Natural killer cell (primary cell): ENCODE measurements around the gene DSCAML1. TPM values are rescaled to one million over a fixed set of nuclear protein-coding genes. Genes with fewer than 3 reads are reported as not detected.

Source experiments
- ATAC-seq, 3 donors: fragments of 150-1000 bp in 2 of 3; fragments of 200-7000 bp in 1 of 3; cut with Tn5 transposase; 1 replicate in 1 of 3; 2 replicates in 2 of 3; pipeline ENCODE4 v1.10.0; 2021; ENCODE audit warnings: mild to moderate bottlenecking in 2 of 3, moderate library complexity in 2 of 3
- DNase-seq, 2 donors: peaks; one replicate each; pipeline versions ENCODE4 v3.0.0 to v3.0.0-alpha.2; 2013 to 2021; ENCODE audit warnings: mixed read lengths in 1 of 2
- H3K27ac ChIP-seq: one replicate; pipeline ENCODE4 v1.5.1; 2013; ENCODE audit warnings: mild to moderate bottlenecking, low read length
- H3K27me3 ChIP-seq: one replicate; pipeline ENCODE4 v1.6.1; 2013; ENCODE audit warnings: low read length; ENCODE audit not compliant: control insufficient read depth, insufficient read depth
- H3K36me3 ChIP-seq: one replicate; pipeline ENCODE4 v1.6.1; 2013; ENCODE audit warnings: low read length; ENCODE audit not compliant: control insufficient read depth, insufficient read depth
- H3K4me1 ChIP-seq: one replicate; pipeline ENCODE4 v1.6.1; 2013; ENCODE audit warnings: low read length; ENCODE audit not compliant: control insufficient read depth, insufficient read depth
- H3K4me3 ChIP-seq: one replicate; pipeline ENCODE4 v1.5.1; 2013; ENCODE audit warnings: low read length
- H3K9me3 ChIP-seq: one replicate; pipeline ENCODE4 v1.6.1; 2013; ENCODE audit warnings: low read length; ENCODE audit not compliant: control insufficient read depth, insufficient read depth
- H3K27ac Mint-ChIP-seq, 2 donors: one replicate each; pipeline ENCODE4 v1.8.0; 2022; ENCODE audit warnings: mild to moderate bottlenecking in 2 of 2, mixed read lengths in 2 of 2, moderate library complexity in 1 of 2
- H3K27me3 Mint-ChIP-seq, 2 donors: one replicate each; pipeline ENCODE4 v1.8.0; 2022; ENCODE audit warnings: low read depth in 2 of 2, mixed read lengths in 2 of 2
- H3K36me3 Mint-ChIP-seq: one replicate; pipeline ENCODE4 v1.8.0; 2022; ENCODE audit warnings: mixed read lengths
- H3K4me1 Mint-ChIP-seq, 2 donors: one replicate each; pipeline ENCODE4 v1.8.0; 2022; ENCODE audit warnings: mixed read lengths in 2 of 2
- H3K4me3 Mint-ChIP-seq: one replicate; pipeline ENCODE4 v1.8.0; 2022; ENCODE audit warnings: mild to moderate bottlenecking, moderate library complexity, mixed read lengths
- H3K9me3 Mint-ChIP-seq, 2 donors: one replicate each; pipeline ENCODE4 v1.8.0; 2022; ENCODE audit warnings: mixed read lengths in 2 of 2
- CTCF ChIP-seq: fragments of 200-600 bp; IDR thresholded peaks from one replicate; pipeline ENCODE4 v1.8.0; 2022; ENCODE audit warnings: antibody characterized with exemption
- WGBS: methylation state at CpG from one replicate; pipeline ENCODE4 v1.1.7; 2013; ENCODE audit warnings: missing lambda C conversion rate; ENCODE audit not compliant: insufficient coverage; 5-methylcytosine and 5-hydroxymethylcytosine counted together
- intact Hi-C: fragments of 100-400 bp; cut with micrococcal nuclease; formaldehyde crosslinking; loops from one replicate; pipeline ENCODE4 v1.14.2; 2022
- total RNA-seq, 4 donors: library from RNA; stranded (reverse); fragments of 120-200 nt in 1 of 4; gene quantifications; one replicate each; pipeline versions ENCODE4 v1.2.3 to v1.2.4, GENCODE V29; 2013 to 2022

Gene DSCAML1
- total RNA-seq, 3 donors from 2014 or later (not counting 1 experiment from before 2014, with no cell fraction given) = 0.66 TPM; not detected in 2

GRCh38 chr11:117378976-117379865, 417.8 kb downstream of the DSCAML1 start:
- no peaks in the 10 kb centered on the region for H3K4me1 ChIP-seq
- no peak overlapping the region for H3K27ac ChIP-seq
- H3K36me3 ChIP-seq = peaks cover 32% of the 10 kb centered on the region
- H3K36me3 Mint-ChIP-seq = peaks cover 9% of the 10 kb centered on the region
- DNase-seq (no peak), ATAC-seq (no peak)
- H3K9me3 ChIP-seq = no peaks in the 10 kb centered on the region
- peak overlapping the region in 1 of 2 donors; percentile 36 for H3K27ac Mint-ChIP-seq
- peaks cover 0 to 6% of the 10 kb centered on the region in 2 donors for H3K4me1 Mint-ChIP-seq
- no peak overlapping the region for H3K4me3 ChIP-seq
- H3K9me3 Mint-ChIP-seq = no peaks in the 10 kb centered on the region
- no peaks in the 10 kb centered on the region for H3K27me3 Mint-ChIP-seq
- no peaks in the 10 kb centered on the region for H3K27me3 ChIP-seq
- WGBS = 73% methylated on average over 11 of the region's 12 CpGs
- H3K4me3 Mint-ChIP-seq = no peak overlapping the region
- TF ChIP-seq CTCF = no peak
- intact Hi-C loops = no loop called here

Other genes with a start within 250 kb of the DSCAML1 start
- under 1 TPM in 2 of 3 donors, not detected in 1; 0.75 to 0.78 TPM for gene FXYD2, start 27.5 kb upstream of the DSCAML1 start, total RNA-seq
- under 1 TPM in 2 of 3 donors, not detected in 1; 0.20 to 0.90 TPM for gene FXYD6, start 79.4 kb upstream of the DSCAML1 start, total RNA-seq
- 1 to 10 TPM; 1.6 to 1.8 (median 1.8) TPM for gene TMPRSS13, start 132.2 kb upstream of the DSCAML1 start, total RNA-seq
- gene IL10RA, start 189.2 kb upstream of the DSCAML1 start, total RNA-seq = 100 to 1,000 TPM; 263 to 286 (median 268) TPM